HEK293 (cell line): Measurements from ENCODE around the gene RGS12.

Source experiments
- CTCF ChIA-PET: fragments of 350-600 bp; formaldehyde crosslinking; extraction: SDS; loops from one replicate; lab custom pipeline; 2021; ENCODE audit warnings: antibody characterized with exemption; lab: Yijun Ruan, JAX
- POLR2A ChIA-PET: fragments of 300-600 bp; formaldehyde crosslinking; extraction: SDS; loops from one replicate; lab custom pipeline; 2020; ENCODE audit warnings: antibody characterized with exemption, inconsistent platforms; lab: Yijun Ruan, JAX
- H3K27ac ChIP-seq: fragments of 200-500 bp; sonication (Bioruptor generic); 2 replicates; pipeline ENCODE4 v1.5.1; 2014; ENCODE audit warnings: low read depth, low read length, control low read depth, inconsistent platforms; ENCODE audit errors: extremely low read depth
- H3K36me3 ChIP-seq, 2 experiments: fragments of 200-500 bp in 1 of 2; sonication (Bioruptor generic) in 1 of 2; 1 replicate in 1 of 2; 2 replicates in 1 of 2; pipeline ENCODE4 v1.5.1; 2014 to 2017; ENCODE audit warnings: inconsistent platforms in 2 of 2, low read length in 2 of 2; ENCODE audit not compliant: control insufficient read depth in 2 of 2, insufficient read depth in 1 of 2
- H3K4me1 ChIP-seq: fragments of 200-500 bp; sonication (Bioruptor generic); 2 replicates; pipeline ENCODE4 v1.5.1; 2014; ENCODE audit warnings: mild to moderate bottlenecking, low read length, inconsistent platforms; ENCODE audit not compliant: control insufficient read depth, insufficient read depth
- H3K4me3 ChIP-seq: 2 replicates; pipeline ENCODE4 v1.5.1; 2011; ENCODE audit warnings: low read depth, mild to moderate bottlenecking, control low read depth, low read length, moderate library complexity
- H3K9me3 ChIP-seq: fragments of 200-500 bp; sonication (Bioruptor generic); 2 replicates; pipeline ENCODE4 v1.5.1; 2014; ENCODE audit warnings: low read depth, low read length, inconsistent platforms; ENCODE audit not compliant: control insufficient read depth, insufficient read depth
- KLF1 ChIP-seq: fragments of 450-650 bp; formaldehyde crosslinking; IDR thresholded peaks from 2 replicates; pipeline ENCODE4 v1.5.1; 2016; ENCODE audit warnings: missing biosample characterization, missing genetic modification characterization
- SP3 ChIP-seq: fragments of 450-650 bp; formaldehyde crosslinking; IDR thresholded peaks from 2 replicates; pipeline ENCODE4 v1.5.1; 2016; ENCODE audit warnings: missing biosample characterization, missing genetic modification characterization
- TRIM28 ChIP-seq: IDR thresholded peaks from 2 replicates; pipeline ENCODE4 v1.6.1; 2011; ENCODE audit warnings: low read length, control low read depth, borderline replicate concordance
- ZFP37 ChIP-seq: fragments of 450-650 bp; formaldehyde crosslinking; IDR thresholded peaks from 2 replicates; pipeline ENCODE4 v1.5.1; 2016; ENCODE audit warnings: missing biosample characterization, missing genetic modification characterization
- ZNF174 ChIP-seq: fragments of 450-650 bp; formaldehyde crosslinking; IDR thresholded peaks from 2 replicates; pipeline ENCODE4 v1.5.0; 2017; ENCODE audit warnings: missing biosample characterization, mild to moderate bottlenecking, missing genetic modification characterization
- ZNF211 ChIP-seq: fragments of 450-650 bp; formaldehyde crosslinking; IDR thresholded peaks from 2 replicates; pipeline ENCODE4 v1.5.1; 2016; ENCODE audit warnings: low read depth, missing biosample characterization, missing genetic modification characterization
- ZNF221 ChIP-seq: fragments of 450-650 bp; formaldehyde crosslinking; IDR thresholded peaks from 2 replicates; pipeline ENCODE4 v1.5.1; 2017; ENCODE audit warnings: missing biosample characterization, missing genetic modification characterization, borderline replicate concordance
- ZNF324 ChIP-seq: fragments of 450-650 bp; formaldehyde crosslinking; IDR thresholded peaks from 2 replicates; pipeline ENCODE4 v1.5.1; 2016; ENCODE audit warnings: missing biosample characterization, missing genetic modification characterization
- ZNF416 ChIP-seq: fragments of 450-650 bp; formaldehyde crosslinking; IDR thresholded peaks from 2 replicates; pipeline ENCODE4 v1.5.1; 2016; ENCODE audit warnings: missing biosample characterization, missing genetic modification characterization
- ZNF501 ChIP-seq: fragments of 450-650 bp; formaldehyde crosslinking; IDR thresholded peaks from 2 replicates; pipeline ENCODE4 v1.5.1; 2016; ENCODE audit warnings: missing biosample characterization, missing genetic modification characterization
- ZNF521 ChIP-seq: fragments of 450-650 bp; formaldehyde crosslinking; IDR thresholded peaks from 2 replicates; pipeline ENCODE4 v1.5.1; 2017; ENCODE audit warnings: missing biosample characterization, mild to moderate bottlenecking, missing genetic modification characterization
- ZNF555 ChIP-seq: fragments of 450-650 bp; formaldehyde crosslinking; conservative IDR thresholded peaks from 2 replicates; pipeline ENCODE4 v1.5.1; 2017; ENCODE audit warnings: missing biosample characterization, mild to moderate bottlenecking, missing genetic modification characterization, inconsistent platforms
- ZNF670 ChIP-seq: fragments of 450-650 bp; formaldehyde crosslinking; IDR thresholded peaks from 2 replicates; pipeline ENCODE4 v1.5.1; 2016; ENCODE audit warnings: missing biosample characterization, missing genetic modification characterization, low read depth
- ZSCAN5A ChIP-seq: fragments of 450-650 bp; formaldehyde crosslinking; IDR thresholded peaks from 2 replicates; pipeline ENCODE4 v1.5.1; 2016; ENCODE audit warnings: missing biosample characterization, missing genetic modification characterization
- TF ChIP-seq, protein P1 (sequence below): fragments of 450-650 bp; formaldehyde crosslinking; IDR thresholded peaks from 2 replicates; pipeline ENCODE4 v1.5.0; 2017; ENCODE audit warnings: missing biosample characterization, missing genetic modification characterization, borderline replicate concordance
- TF ChIP-seq, protein P2 (sequence below): fragments of 450-650 bp; formaldehyde crosslinking; conservative IDR thresholded peaks from 2 replicates; pipeline ENCODE4 v1.5.1; 2016; ENCODE audit warnings: low read depth, missing biosample characterization, missing genetic modification characterization

The RGS12 gene

GRCh38 chr4:3317011-3317655 is 24.3 kb downstream of the RGS12 start:
- TF ChIP-seq, protein P1, sequence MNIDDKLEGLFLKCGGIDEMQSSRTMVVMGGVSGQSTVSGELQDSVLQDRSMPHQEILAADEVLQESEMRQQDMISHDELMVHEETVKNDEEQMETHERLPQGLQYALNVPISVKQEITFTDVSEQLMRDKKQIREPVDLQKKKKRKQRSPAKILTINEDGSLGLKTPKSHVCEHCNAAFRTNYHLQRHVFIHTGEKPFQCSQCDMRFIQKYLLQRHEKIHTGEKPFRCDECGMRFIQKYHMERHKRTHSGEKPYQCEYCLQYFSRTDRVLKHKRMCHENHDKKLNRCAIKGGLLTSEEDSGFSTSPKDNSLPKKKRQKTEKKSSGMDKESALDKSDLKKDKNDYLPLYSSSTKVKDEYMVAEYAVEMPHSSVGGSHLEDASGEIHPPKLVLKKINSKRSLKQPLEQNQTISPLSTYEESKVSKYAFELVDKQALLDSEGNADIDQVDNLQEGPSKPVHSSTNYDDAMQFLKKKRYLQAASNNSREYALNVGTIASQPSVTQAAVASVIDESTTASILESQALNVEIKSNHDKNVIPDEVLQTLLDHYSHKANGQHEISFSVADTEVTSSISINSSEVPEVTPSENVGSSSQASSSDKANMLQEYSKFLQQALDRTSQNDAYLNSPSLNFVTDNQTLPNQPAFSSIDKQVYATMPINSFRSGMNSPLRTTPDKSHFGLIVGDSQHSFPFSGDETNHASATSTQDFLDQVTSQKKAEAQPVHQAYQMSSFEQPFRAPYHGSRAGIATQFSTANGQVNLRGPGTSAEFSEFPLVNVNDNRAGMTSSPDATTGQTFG (tag by site-specific recombination) = no peak
- TF ChIP-seq, protein P2, sequence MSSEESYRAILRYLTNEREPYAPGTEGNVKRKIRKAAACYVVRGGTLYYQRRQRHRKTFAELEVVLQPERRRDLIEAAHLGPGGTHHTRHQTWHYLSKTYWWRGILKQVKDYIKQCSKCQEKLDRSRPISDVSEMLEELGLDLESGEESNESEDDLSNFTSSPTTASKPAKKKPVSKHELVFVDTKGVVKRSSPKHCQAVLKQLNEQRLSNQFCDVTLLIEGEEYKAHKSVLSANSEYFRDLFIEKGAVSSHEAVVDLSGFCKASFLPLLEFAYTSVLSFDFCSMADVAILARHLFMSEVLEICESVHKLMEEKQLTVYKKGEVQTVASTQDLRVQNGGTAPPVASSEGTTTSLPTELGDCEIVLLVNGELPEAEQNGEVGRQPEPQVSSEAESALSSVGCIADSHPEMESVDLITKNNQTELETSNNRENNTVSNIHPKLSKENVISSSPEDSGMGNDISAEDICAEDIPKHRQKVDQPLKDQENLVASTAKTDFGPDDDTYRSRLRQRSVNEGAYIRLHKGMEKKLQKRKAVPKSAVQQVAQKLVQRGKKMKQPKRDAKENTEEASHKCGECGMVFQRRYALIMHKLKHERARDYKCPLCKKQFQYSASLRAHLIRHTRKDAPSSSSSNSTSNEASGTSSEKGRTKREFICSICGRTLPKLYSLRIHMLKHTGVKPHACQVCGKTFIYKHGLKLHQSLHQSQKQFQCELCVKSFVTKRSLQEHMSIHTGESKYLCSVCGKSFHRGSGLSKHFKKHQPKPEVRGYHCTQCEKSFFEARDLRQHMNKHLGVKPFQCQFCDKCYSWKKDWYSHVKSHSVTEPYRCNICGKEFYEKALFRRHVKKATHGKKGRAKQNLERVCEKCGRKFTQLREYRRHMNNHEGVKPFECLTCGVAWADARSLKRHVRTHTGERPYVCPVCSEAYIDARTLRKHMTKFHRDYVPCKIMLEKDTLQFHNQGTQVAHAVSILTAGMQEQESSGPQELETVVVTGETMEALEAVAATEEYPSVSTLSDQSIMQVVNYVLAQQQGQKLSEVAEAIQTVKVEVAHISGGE (tag by site-specific recombination) = no peak
- no peak for TF ChIP-seq TRIM28
- H3K27ac ChIP-seq = no peak overlapping the region
- H3K4me3 ChIP-seq = no peak overlapping the region
- peaks cover 0 to 26% of the 10 kb centered on the region in 2 experiments; a peak in 1 of 3 replicates for H3K36me3 ChIP-seq
- POLR2A ChIA-PET = no interaction called here
- CTCF ChIA-PET = interaction anchor here (0.6 kb wide), 1 partner anchor 14 kb away, joined by 4 read pairs; no protein-coding TSS in a partner anchor
- peaks cover 13% of the 10 kb centered on the region for H3K4me1 ChIP-seq
- no peaks in the 10 kb centered on the region for H3K9me3 ChIP-seq

- peaks cover 13% of the 10 kb centered on the region for H3K4me1 ChIP-seq
- no peaks in the 10 kb centered on the region for H3K9me3 ChIP-seq
- CTCF ChIA-PET = interaction anchor here (0.5 to 0.6 kb wide), 2 partner anchors 38 to 156 kb away, joined by 3 to 4 read pairs; no protein-coding TSS in a partner anchor
- H3K4me3 ChIP-seq = no peak overlapping the region
- TF ChIP-seq ZNF211 (tag by site-specific recombination) (no peak), ZNF555 (tag by site-specific recombination) (no peak), ZNF670 (tag by site-specific recombination) (no peak), ZSCAN5A (no peak), ZFP37 (tag by site-specific recombination) (no peak), ZNF416 (no peak), ZNF521 (tag by site-specific recombination) (no peak), ZNF501 (no peak)
- POLR2A ChIA-PET = no interaction called here
- no peak overlapping the region for H3K27ac ChIP-seq
- H3K36me3 ChIP-seq = peaks cover 0 to 27% of the 10 kb centered on the region in 2 experiments; a peak in 1 of 3 replicates
Observed at GRCh38 chr4:3317656-3318211, 24.9 kb downstream of the RGS12 start.

GRCh38 chr4:3318561-3319021 is 25.8 kb downstream of the RGS12 start:
- Histone ChIP-seq H3K4me3 (no peak overlapping the region), H3K4me1 (peaks cover 13% of the 10 kb centered on the region)
- TF ChIP-seq ZNF221 (no peak), ZNF324 (tag by site-specific recombination) (no peak), SP3 (tag by site-specific recombination) (no peak), KLF1 (tag by site-specific recombination) (no peak), ZNF174 (tag by site-specific recombination) (no peak)
- TF ChIP-seq, all 188 proteins: peak for 0
- ChIA-PET POLR2A (no interaction called here), CTCF (interaction anchor here (0.5 to 1.0 kb wide), 5 partner anchors 14 to 304 kb away, joined by 3 to 6 read pairs (median 4); no protein-coding TSS in a partner anchor)
- H3K36me3 ChIP-seq = peaks cover 0 to 33% of the 10 kb centered on the region in 2 experiments; a peak in 1 of 3 replicates
- H3K27ac ChIP-seq = no peak overlapping the region
- no peaks in the 10 kb centered on the region for H3K9me3 ChIP-seq
